Measurements from ENCODE around the gene TPRG1L.

The TPRG1L gene

GRCh38 chr1:3623441-3624199, 1.2 kb upstream of the TPRG1L start:
- DNase-seq (ENCODE audit: extremely low spot score) = no peak
- TF ChIP-seq CTBP1 (IDR thresholded peaks at IDR 0.05; ENCODE audit: borderline replicate concordance) (no peak), L3MBTL2 (conservative IDR thresholded peaks at IDR 0.05) (no peak; the same call in 1 of the 2 replicates), FOXM1 (IDR thresholded peaks at IDR 0.05; ENCODE audit: borderline replicate concordance) (no peak), PKNOX1 (IDR thresholded peaks at IDR 0.05) (no peak), LEF1 (IDR thresholded peaks at IDR 0.05; ENCODE audit: borderline replicate concordance) (no peak), NFRKB (IDR thresholded peaks at IDR 0.05) (no peak), ELF4 (IDR thresholded peaks at IDR 0.05) (no peak), ARNT (IDR thresholded peaks at IDR 0.05) (no peak), FOXA1 (IDR thresholded peaks at IDR 0.05) (no peak), HDGF (IDR thresholded peaks at IDR 0.05; ENCODE audit: borderline replicate concordance) (no peak), ZNF384 (IDR thresholded peaks at IDR 0.05) (no peak), BHLHE40 (IDR thresholded peaks at IDR 0.05; ENCODE audit: borderline replicate concordance) (no peak), SP1 (IDR thresholded peaks at IDR 0.05) (no peak), TARDBP (IDR thresholded peaks at IDR 0.05) (no peak), FOXK2 (IDR thresholded peaks at IDR 0.05) (no peak), SUZ12 (IDR thresholded peaks at IDR 0.05) (no peak)
- ChIA-PET POLR2A (interaction anchor here (0.9 kb wide), 1 partner anchor 9 kb away, joined by 3 read pairs; no protein-coding TSS in a partner anchor), CTCF (interaction anchor here (0.6 kb wide), 1 partner anchor 171 kb away, joined by 3 read pairs; no protein-coding TSS in a partner anchor)

- ChIA-PET CTCF (interaction anchor here (0.9 kb wide), 1 partner anchor 172 kb away, joined by 5 read pairs; no protein-coding TSS in a partner anchor), POLR2A (no interaction called here)
- TF ChIP-seq LEF1 (IDR thresholded peaks at IDR 0.05; ENCODE audit: borderline replicate concordance) (no peak), SUZ12 (IDR thresholded peaks at IDR 0.05) (no peak), CTBP1 (IDR thresholded peaks at IDR 0.05; ENCODE audit: borderline replicate concordance) (no peak), FOXM1 (IDR thresholded peaks at IDR 0.05; ENCODE audit: borderline replicate concordance) (no peak)
- peak; percentile 52 for DNase-seq (ENCODE audit: extremely low spot score)
Observed at GRCh38 chr1:3625151-3625907, 514 bp downstream of the TPRG1L start.

- CTCF ChIA-PET = interaction anchor here (0.9 kb wide), 1 partner anchor 173 kb away, joined by 5 read pairs; no protein-coding TSS in a partner anchor
- TF ChIP-seq TARDBP (IDR thresholded peaks at IDR 0.05) = no peak
- TF ChIP-seq FOXA1 (IDR thresholded peaks at IDR 0.05) = no peak
- no peak for TF ChIP-seq FOXK2 (IDR thresholded peaks at IDR 0.05)
- no peak for TF ChIP-seq ELF4 (IDR thresholded peaks at IDR 0.05)
- TF ChIP-seq NFRKB (IDR thresholded peaks at IDR 0.05) = no peak
- TF ChIP-seq FOXM1 (IDR thresholded peaks at IDR 0.05; ENCODE audit: borderline replicate concordance) = no peak
- TF ChIP-seq BHLHE40 (IDR thresholded peaks at IDR 0.05; ENCODE audit: borderline replicate concordance) = no peak
- no peak for TF ChIP-seq PKNOX1 (IDR thresholded peaks at IDR 0.05)
- TF ChIP-seq L3MBTL2 (conservative IDR thresholded peaks at IDR 0.05) = no peak
- no peak for DNase-seq (ENCODE audit: extremely low spot score)
- POLR2A ChIA-PET = no interaction called here
Observed at GRCh38 chr1:3626025-3626424, 1.2 kb downstream of the TPRG1L start.

GRCh38 chr1:3627515-3628253, 2.9 kb downstream of the TPRG1L start:
- ChIA-PET CTCF (no interaction called here), POLR2A (interaction anchor here (0.8 to 1.1 kb wide), 2 partner anchors 25 to 26 kb away, joined by 3 to 5 read pairs; partner anchors contain the start of gene TP73)
- no peak for TF ChIP-seq FOXM1 (IDR thresholded peaks at IDR 0.05; ENCODE audit: borderline replicate concordance)
- DNase-seq (ENCODE audit: extremely low spot score) = no peak

GRCh38 chr1:3628445-3628844, 3.6 kb downstream of the TPRG1L start:
- no peak for DNase-seq (ENCODE audit: extremely low spot score)
- ChIA-PET POLR2A (interaction anchor here (0.8 to 1.1 kb wide), 2 partner anchors 24 to 25 kb away, joined by 3 to 5 read pairs; partner anchors contain the start of gene TP73), CTCF (no interaction called here)
- TF ChIP-seq SP1 (IDR thresholded peaks at IDR 0.05) (no peak), NFRKB (IDR thresholded peaks at IDR 0.05) (no peak), HDGF (IDR thresholded peaks at IDR 0.05; ENCODE audit: borderline replicate concordance) (no peak), TARDBP (IDR thresholded peaks at IDR 0.05) (no peak), FOXM1 (IDR thresholded peaks at IDR 0.05; ENCODE audit: borderline replicate concordance) (no peak), ARNT (IDR thresholded peaks at IDR 0.05) (no peak)

GRCh38 chr1:3629561-3630160, 4.8 kb downstream of the TPRG1L start:
- TF ChIP-seq ZNF384 (IDR thresholded peaks at IDR 0.05) = no peak
- no peak for TF ChIP-seq TARDBP (IDR thresholded peaks at IDR 0.05)
- TF ChIP-seq FOXM1 (IDR thresholded peaks at IDR 0.05; ENCODE audit: borderline replicate concordance) = no peak
- no peak for TF ChIP-seq ELF4 (IDR thresholded peaks at IDR 0.05)
- no peak for TF ChIP-seq ARNT (IDR thresholded peaks at IDR 0.05)
- no peak for TF ChIP-seq L3MBTL2 (conservative IDR thresholded peaks at IDR 0.05)
- no peak for TF ChIP-seq PKNOX1 (IDR thresholded peaks at IDR 0.05)
- no peak for TF ChIP-seq SUZ12 (IDR thresholded peaks at IDR 0.05)
- no peak for TF ChIP-seq CTBP1 (IDR thresholded peaks at IDR 0.05; ENCODE audit: borderline replicate concordance)
- TF ChIP-seq LEF1 (IDR thresholded peaks at IDR 0.05; ENCODE audit: borderline replicate concordance) = no peak

More at GRCh38 chr1:3629561-3630160, 4.8 kb downstream of the TPRG1L start:
- no peak for DNase-seq (ENCODE audit: extremely low spot score)
- ChIA-PET CTCF (no interaction called here), POLR2A (interaction anchor here (1.2 kb wide), 1 partner anchor 20 kb away, joined by 3 read pairs; the partner anchor contains the start of gene WRAP73)

Measured in HEK293T (cell line).